GM12891 (cell line): ENCODE results near the gene GIPC1.

Experiments used
- PAX5 ChIP-seq: IDR thresholded peaks from 2 replicates; pipeline ENCODE4 v1.6.1; 2011; ENCODE audit warnings: low read length, moderate library complexity, mild to moderate bottlenecking; ENCODE audit not compliant: insufficient read depth, severe bottlenecking
- POLR2A ChIP-seq: IDR thresholded peaks from 2 replicates; pipeline ENCODE4 v1.6.1; 2011; ENCODE audit warnings: low read depth, low read length, control low read depth

DNA sequence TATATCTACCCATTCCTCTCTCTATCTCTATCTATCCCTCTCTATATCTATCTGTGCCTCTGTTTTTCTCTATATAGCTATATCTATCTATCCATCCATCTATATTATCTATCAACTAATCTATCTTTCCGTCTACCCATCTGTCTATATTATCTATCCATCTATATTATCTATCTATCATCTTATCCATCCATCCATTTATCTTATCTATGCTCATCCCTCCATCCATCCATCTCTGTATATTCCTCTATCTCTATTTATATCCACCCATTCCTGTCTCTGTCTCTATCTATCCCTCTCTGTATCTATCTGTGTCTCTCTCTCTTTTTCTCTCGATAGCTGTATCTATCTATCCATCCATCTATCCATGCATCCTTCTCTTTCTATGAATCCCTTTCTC is 35.0 kb downstream of the GIPC1 start:
- TF ChIP-seq POLR2A: no peak
- TF ChIP-seq PAX5: no peak
